ENCODE results near the gene PSMC3.
A peak's percentile ranks its signal among the peaks of the same experiment; 100 is the strongest.

PSMC3 gene

DNA sequence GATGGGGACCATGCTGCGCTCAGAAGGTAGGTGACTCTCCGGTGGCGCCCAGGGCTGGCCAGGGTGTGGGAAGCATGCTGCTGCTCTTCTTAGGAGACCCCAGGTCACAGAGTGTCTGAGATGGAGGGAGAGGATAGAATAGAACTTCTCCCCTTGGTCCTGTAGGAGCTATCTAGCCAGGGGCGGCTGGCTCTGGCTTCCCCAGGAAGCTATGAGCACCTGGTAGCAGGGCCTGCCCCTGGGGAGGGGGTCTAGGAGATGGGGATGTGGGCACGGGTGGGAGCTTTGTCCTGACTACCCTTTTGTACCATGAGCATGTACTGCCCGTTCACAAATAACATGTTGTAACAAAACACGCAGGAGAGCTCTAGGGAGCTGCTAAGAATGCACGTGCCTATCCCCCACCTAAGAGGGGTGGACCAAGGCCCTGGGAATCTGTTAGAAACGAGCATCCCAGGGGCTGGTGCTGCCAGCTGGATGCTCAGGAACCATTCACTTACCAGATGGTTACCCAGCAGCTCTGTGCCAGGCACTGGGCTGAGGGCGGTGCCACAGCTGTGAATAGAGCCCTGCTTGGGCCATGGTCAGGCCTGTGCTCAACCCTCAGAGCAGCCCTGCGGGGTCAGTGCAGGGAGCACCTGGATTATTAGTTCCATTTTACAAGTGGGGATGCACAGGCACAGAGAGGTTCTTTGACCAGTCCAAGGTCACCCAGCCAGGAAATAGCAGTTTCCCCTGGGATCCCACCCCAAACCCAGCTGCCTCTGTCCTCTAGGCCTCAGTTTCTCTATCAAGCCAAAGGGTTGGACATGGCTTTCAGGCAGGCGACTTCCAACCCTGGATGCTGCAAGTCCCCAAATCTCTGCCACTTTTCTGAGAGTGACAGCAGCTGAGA, 15.6 kb downstream of the PSMC3 start:
- Histone ChIP-seq H3K4me1 (ENCODE audit: insufficient read depth, low read length, severe bottlenecking) (peaks cover 50% of the 10 kb centered on the region), H3F3A (ENCODE audit: insufficient read depth, low read length) (no peaks in the 10 kb centered on the region), H3K4me2 (ENCODE audit: low read length) (no peak overlapping the region; the same call in 1 of the 2 replicates), H3K9me2 (ENCODE audit: low read depth, low read length) (no peaks in the 10 kb centered on the region), H3K27ac (ENCODE audit: low read depth, low read length, poor library complexity, severe bottlenecking) (peak overlapping the region; percentile 49), H3K4me3 (ENCODE audit: low read depth, low read length, poor library complexity, severe bottlenecking) (no peak overlapping the region), H3K9ac (ENCODE audit: low read length) (no peak overlapping the region; the same call in 1 of the 2 replicates), H3K27me3 (ENCODE audit: insufficient read depth, low read length) (no peaks in the 10 kb centered on the region), H2AFZ (ENCODE audit: low read length) (no peak overlapping the region), H4K20me1 (ENCODE audit: insufficient read depth, low read length) (no peaks in the 10 kb centered on the region), H3K79me2 (ENCODE audit: insufficient read depth, low read length) (no peaks in the 10 kb centered on the region), H3K9me3 (ENCODE audit: low read length) (no peaks in the 10 kb centered on the region), H3K36me3 (ENCODE audit: insufficient read depth, low read length) (peaks cover 6% of the 10 kb centered on the region; the same call in 1 of the 2 replicates)
- TF ChIP-seq EZH2 (IDR thresholded peaks at IDR 0.05; ENCODE audit: borderline replicate concordance, low read length) (no peak), CTCF (IDR thresholded peaks at IDR 0.05; ENCODE audit: low read length) (no peak)

GRCh38 chr11:47409440-47410369, 16.5 kb downstream of the PSMC3 start:
- peak overlapping the region; percentile 86 for H3K9ac ChIP-seq (ENCODE audit: low read length)
- H3K4me1 ChIP-seq (ENCODE audit: insufficient read depth, low read length, severe bottlenecking) = peaks cover 41% of the 10 kb centered on the region
- no peak overlapping the region for H2AFZ ChIP-seq (ENCODE audit: low read length)

More at GRCh38 chr11:47409440-47410369, 16.5 kb downstream of the PSMC3 start:
- peak overlapping the region; percentile 77 for H3K4me3 ChIP-seq (ENCODE audit: low read depth, low read length, poor library complexity, severe bottlenecking)
- no peak for TF ChIP-seq CTCF (IDR thresholded peaks at IDR 0.05; ENCODE audit: low read length)
- TF ChIP-seq EZH2 (IDR thresholded peaks at IDR 0.05; ENCODE audit: borderline replicate concordance, low read length) = no peak
- H3K36me3 ChIP-seq (ENCODE audit: insufficient read depth, low read length) = peaks cover 6% of the 10 kb centered on the region; the same call in 1 of the 2 replicates
- peak overlapping the region; percentile 49 for H3K27ac ChIP-seq (ENCODE audit: low read depth, low read length, poor library complexity, severe bottlenecking)
- no peaks in the 10 kb centered on the region for H3K27me3 ChIP-seq (ENCODE audit: insufficient read depth, low read length)
- H3F3A ChIP-seq (ENCODE audit: insufficient read depth, low read length) = no peaks in the 10 kb centered on the region
- no peaks in the 10 kb centered on the region for H3K79me2 ChIP-seq (ENCODE audit: insufficient read depth, low read length)
- peak overlapping the region; percentile 99 for H3K4me2 ChIP-seq (ENCODE audit: low read length)
- no peaks in the 10 kb centered on the region for H3K9me2 ChIP-seq (ENCODE audit: low read depth, low read length)
- H4K20me1 ChIP-seq (ENCODE audit: insufficient read depth, low read length) = no peaks in the 10 kb centered on the region
- no peaks in the 10 kb centered on the region for H3K9me3 ChIP-seq (ENCODE audit: low read length)
